Activated CD8-positive, alpha-beta T cell treated with anti-CD3 and anti-CD28 coated beads for 36 hours (primary cell): ENCODE measurements around the gene DHDH. TPM values are rescaled to one million over a fixed set of nuclear protein-coding genes. Genes with fewer than 3 reads are reported as not detected.

Experiments used
- ATAC-seq: fragments of 200-7000 bp; cut with Tn5 transposase; one replicate; pipeline ENCODE4 v1.10.0; 2021; ENCODE audit warnings: mild to moderate bottlenecking, moderate library complexity
- CTCF ChIA-PET: fragments of 350-600 bp; sonication (Branson Sonifier 250); formaldehyde crosslinking; loops from one replicate; lab custom pipeline; 2021; ENCODE audit warnings: antibody characterized with exemption; lab: Charles Lee
- POLR2A ChIA-PET: fragments of 350-600 bp; sonication (Branson Sonifier 250); formaldehyde crosslinking; loops from one replicate; lab custom pipeline; 2021; ENCODE audit warnings: antibody characterized with exemption; lab: Charles Lee
- DNase-seq: peaks from one replicate; pipeline ENCODE4 v3.0.0-alpha.2; 2020
- H3K27ac Mint-ChIP-seq: one replicate; pipeline ENCODE4 v1.8.0; 2021; ENCODE audit warnings: mild to moderate bottlenecking, mixed read lengths
- H3K27me3 Mint-ChIP-seq: one replicate; pipeline ENCODE4 v1.8.0; 2021; ENCODE audit warnings: mixed read lengths
- H3K36me3 Mint-ChIP-seq: one replicate; pipeline ENCODE4 v1.8.0; 2021; ENCODE audit warnings: low read depth, mixed read lengths
- H3K4me1 Mint-ChIP-seq: one replicate; pipeline ENCODE4 v1.8.0; 2021; ENCODE audit warnings: low read depth, mixed read lengths
- H3K4me3 Mint-ChIP-seq: one replicate; pipeline ENCODE4 v1.8.0; 2021; ENCODE audit warnings: mild to moderate bottlenecking, moderate library complexity, mixed read lengths
- H3K9me3 Mint-ChIP-seq: one replicate; pipeline ENCODE4 v1.8.0; 2021; ENCODE audit warnings: mixed read lengths
- intact Hi-C: fragments of 100-400 bp; cut with micrococcal nuclease; formaldehyde crosslinking; loops from one replicate; pipeline ENCODE4 v1.10.0; 2022
- total RNA-seq, 2 experiments: library from RNA; stranded (reverse); gene quantifications; one replicate each; pipeline ENCODE4 v1.2.3, GENCODE V29; 2021
- TF ChIP-seq, protein P1 (sequence below): fragments of 200-600 bp; IDR thresholded peaks from one replicate; pipeline ENCODE4 v1.8.0; 2022; ENCODE audit warnings: antibody characterized with exemption, mild to moderate bottlenecking

The DHDH gene
- total RNA-seq, 2 experiments from 2014 or later = 1.4 to 2.8 TPM

DNA sequence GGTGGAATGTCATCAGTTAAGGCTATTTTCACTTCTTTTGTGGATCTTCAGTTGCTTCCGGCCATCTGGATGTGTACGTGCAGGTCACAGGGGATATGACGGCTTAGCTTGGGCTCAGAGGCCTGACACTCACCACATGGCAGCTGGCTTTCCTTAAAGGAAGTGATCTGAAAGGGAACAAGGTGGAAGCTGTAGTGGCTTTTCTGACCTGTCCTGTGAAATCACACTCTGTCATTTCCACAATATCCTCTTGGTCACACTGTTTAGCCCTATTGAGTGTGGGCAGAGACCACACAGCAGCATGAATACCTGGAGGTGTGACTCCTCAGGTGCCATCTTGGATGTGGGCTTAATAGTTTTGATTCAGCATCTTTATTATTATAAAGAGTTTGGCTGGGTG is 16.7 kb downstream of the DHDH start:
- Mint-ChIP-seq H3K27me3 (no peaks in the 10 kb centered on the region), H3K27ac (no peak overlapping the region), H3K9me3 (peaks cover 2% of the 10 kb centered on the region), H3K36me3 (no peaks in the 10 kb centered on the region), H3K4me3 (no peak overlapping the region), H3K4me1 (peaks cover 4% of the 10 kb centered on the region)
- intact Hi-C loops = no loop called here
- ATAC-seq (no peak), DNase-seq (no peak)
- TF ChIP-seq, protein P1, sequence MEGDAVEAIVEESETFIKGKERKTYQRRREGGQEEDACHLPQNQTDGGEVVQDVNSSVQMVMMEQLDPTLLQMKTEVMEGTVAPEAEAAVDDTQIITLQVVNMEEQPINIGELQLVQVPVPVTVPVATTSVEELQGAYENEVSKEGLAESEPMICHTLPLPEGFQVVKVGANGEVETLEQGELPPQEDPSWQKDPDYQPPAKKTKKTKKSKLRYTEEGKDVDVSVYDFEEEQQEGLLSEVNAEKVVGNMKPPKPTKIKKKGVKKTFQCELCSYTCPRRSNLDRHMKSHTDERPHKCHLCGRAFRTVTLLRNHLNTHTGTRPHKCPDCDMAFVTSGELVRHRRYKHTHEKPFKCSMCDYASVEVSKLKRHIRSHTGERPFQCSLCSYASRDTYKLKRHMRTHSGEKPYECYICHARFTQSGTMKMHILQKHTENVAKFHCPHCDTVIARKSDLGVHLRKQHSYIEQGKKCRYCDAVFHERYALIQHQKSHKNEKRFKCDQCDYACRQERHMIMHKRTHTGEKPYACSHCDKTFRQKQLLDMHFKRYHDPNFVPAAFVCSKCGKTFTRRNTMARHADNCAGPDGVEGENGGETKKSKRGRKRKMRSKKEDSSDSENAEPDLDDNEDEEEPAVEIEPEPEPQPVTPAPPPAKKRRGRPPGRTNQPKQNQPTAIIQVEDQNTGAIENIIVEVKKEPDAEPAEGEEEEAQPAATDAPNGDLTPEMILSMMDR = no peak
- CTCF ChIA-PET = interaction anchor here (1.4 kb wide), 1 partner anchor 21 kb away, joined by 4 read pairs; no protein-coding TSS in a partner anchor
- POLR2A ChIA-PET = no interaction called here

DNA sequence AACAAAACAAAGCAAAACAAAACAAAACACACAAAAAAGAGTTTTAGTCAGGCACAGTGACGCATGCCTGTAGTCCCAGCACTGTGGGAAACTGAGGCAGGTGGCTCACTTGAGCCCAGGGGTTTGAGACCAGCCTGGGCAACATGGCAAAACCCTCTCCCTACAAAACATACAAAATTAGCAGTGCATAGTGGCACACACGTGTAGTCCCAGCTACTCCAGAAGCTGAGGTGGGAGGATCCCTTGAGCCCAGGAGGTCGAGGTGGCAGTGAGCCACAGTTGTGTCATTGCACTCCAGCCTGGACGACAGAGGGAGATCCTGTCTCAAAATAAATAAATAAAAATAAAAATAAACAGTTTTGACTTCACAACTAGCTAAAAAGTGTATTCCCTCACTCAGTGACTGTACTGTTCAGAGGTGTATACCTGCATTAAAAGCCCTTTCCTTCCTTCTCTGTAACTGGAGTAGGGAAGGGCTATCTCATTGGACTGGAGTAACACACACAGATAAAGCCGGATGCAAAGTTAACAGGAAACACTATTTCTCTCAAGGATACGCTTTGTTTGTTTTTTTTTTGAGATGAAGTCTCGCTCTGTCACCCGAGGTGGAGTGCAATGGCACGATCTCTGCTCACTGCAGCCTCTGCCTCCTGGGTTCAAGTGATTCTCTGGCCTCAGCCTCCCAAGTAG is 17.5 kb downstream of the DHDH start:
- H3K9me3 Mint-ChIP-seq = peaks cover 2% of the 10 kb centered on the region
- DNase-seq (no peak), ATAC-seq (no peak)
- POLR2A ChIA-PET = no interaction called here
- H3K4me1 Mint-ChIP-seq = peaks cover 12% of the 10 kb centered on the region
- peaks cover 8% of the 10 kb centered on the region for H3K36me3 Mint-ChIP-seq
- intact Hi-C loops = no loop called here
- H3K27ac Mint-ChIP-seq = no peak overlapping the region
- TF ChIP-seq, protein P1 = no peak
- H3K27me3 Mint-ChIP-seq = no peaks in the 10 kb centered on the region
- H3K4me3 Mint-ChIP-seq = no peak overlapping the region
- CTCF ChIA-PET = interaction anchor here (1.5 kb wide), 1 partner anchor 20 kb away, joined by 5 read pairs; no protein-coding TSS in a partner anchor

DNA sequence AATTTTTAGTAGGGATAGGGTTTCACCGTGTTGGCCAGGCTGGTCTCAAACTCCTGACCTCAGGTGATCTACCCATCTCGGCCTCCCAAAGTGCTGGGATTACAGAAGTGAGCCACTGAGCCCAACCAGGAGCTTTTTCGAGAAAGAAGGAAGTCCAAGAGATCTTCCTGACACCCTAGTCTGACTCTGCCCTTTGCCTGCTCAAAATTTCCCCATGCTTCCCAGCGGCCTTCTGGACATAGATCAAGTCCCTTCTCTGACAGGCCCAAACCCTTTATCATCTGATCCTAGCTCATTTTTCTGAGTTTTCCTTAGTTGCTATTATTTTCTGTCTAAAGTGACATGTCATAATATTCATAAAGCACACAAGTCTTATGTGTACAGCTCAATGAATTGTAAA is 19.6 kb downstream of the DHDH start:
- no peak overlapping the region for H3K4me3 Mint-ChIP-seq
- intact Hi-C loops = no loop called here
- H3K27ac Mint-ChIP-seq = no peak overlapping the region
- H3K27me3 Mint-ChIP-seq = no peaks in the 10 kb centered on the region
- ChIA-PET POLR2A (interaction anchor here (1.3 to 3.5 kb wide), 3 partner anchors 9 to 52 kb away, joined by 3 to 38 read pairs (median 6); partner anchors contain the start of gene FTL), CTCF (interaction anchor here (0.8 to 2.5 kb wide), 3 partner anchors 17 to 111 kb away, joined by 3 to 11 read pairs (median 6); partner anchors contain the start of genes GYS1 and RUVBL2)
- peaks cover 25% of the 10 kb centered on the region for H3K4me1 Mint-ChIP-seq
- no peaks in the 10 kb centered on the region for H3K9me3 Mint-ChIP-seq
- ATAC-seq (no peak), DNase-seq (no peak)
- peaks cover 26% of the 10 kb centered on the region for H3K36me3 Mint-ChIP-seq
- TF ChIP-seq, protein P1 = no peak

DNA sequence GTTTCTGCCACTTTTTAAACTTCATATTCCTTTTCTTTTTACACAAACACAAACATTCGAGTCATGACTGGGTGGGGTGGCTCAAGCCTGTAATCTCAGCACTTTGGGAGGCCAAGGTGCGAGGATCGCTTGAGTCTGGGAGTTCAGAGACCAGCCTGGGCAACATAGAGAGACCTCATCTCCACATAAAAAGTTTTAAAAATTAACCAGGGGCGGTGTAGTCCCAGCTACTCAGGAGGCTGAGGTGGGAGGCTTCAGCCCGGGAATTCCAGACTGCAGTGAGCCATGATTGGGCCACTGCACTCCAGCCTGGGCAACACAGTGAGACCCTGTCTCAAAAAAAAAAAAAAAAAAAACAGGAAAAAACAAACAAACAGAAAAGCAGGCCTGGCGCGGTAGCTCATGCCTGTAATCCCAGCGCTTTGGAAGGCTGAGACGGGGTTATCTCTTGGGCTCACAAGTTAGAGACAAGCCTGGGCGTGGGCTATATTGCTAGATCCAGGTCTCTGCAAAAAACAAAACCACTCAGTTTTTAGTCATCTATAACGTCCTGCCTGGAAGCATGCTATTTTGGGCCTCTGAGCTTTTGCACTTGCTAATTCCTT is 20.6 kb downstream of the DHDH start:
- H3K27me3 Mint-ChIP-seq = no peaks in the 10 kb centered on the region
- intact Hi-C loops = no loop called here
- DNase-seq (no peak), ATAC-seq (no peak)
- no peaks in the 10 kb centered on the region for H3K9me3 Mint-ChIP-seq
- H3K36me3 Mint-ChIP-seq = peaks cover 34% of the 10 kb centered on the region
- TF ChIP-seq, protein P1 = no peak
- H3K4me1 Mint-ChIP-seq = peaks cover 27% of the 10 kb centered on the region
- H3K27ac Mint-ChIP-seq = peak overlapping the region; percentile 86
- CTCF ChIA-PET = interaction anchor here (1.0 to 2.5 kb wide), 4 partner anchors 16 to 166 kb away, joined by 4 to 11 read pairs (median 6); partner anchors contain the start of genes GYS1 and RUVBL2
- POLR2A ChIA-PET = interaction anchor here (0.9 to 3.5 kb wide), 6 partner anchors 8 to 53 kb away, joined by 3 to 38 read pairs (median 4); partner anchors contain the start of gene FTL
- peak overlapping the region; percentile 75 for H3K4me3 Mint-ChIP-seq
